DND-41 (cell line): ENCODE data around the gene SPATA17.
A peak's percentile ranks its signal among the peaks of the same experiment; 100 is the strongest.

Experiments
- ATAC-seq: fragments of 200-7000 bp; cut with Tn5 transposase; 3 replicates; pipeline ENCODE4 v1.9.1; 2021; ENCODE audit warnings: low read depth; ENCODE audit not compliant: insufficient read depth
- DNase-seq: peaks from one replicate; pipeline ENCODE4 v3.0.0-alpha.2; 2020
- H2AFZ ChIP-seq: 2 replicates; pipeline ENCODE4 v1.6.0; 2012; ENCODE audit warnings: low read depth, low read length
- H3K27ac ChIP-seq: 2 replicates; pipeline ENCODE4 v1.5.1; 2012; ENCODE audit warnings: low read length, inconsistent platforms
- H3K27me3 ChIP-seq: fragments of 200-600 bp; sonication (generic); 2 replicates; pipeline ENCODE4 v1.6.0; 2012; ENCODE audit warnings: low read length, mild to moderate bottlenecking, inconsistent platforms; ENCODE audit not compliant: insufficient read depth, poor library complexity
- H3K36me3 ChIP-seq: 2 replicates; pipeline ENCODE4 v1.5.1; 2012; ENCODE audit warnings: low read length, inconsistent platforms; ENCODE audit not compliant: insufficient read depth
- H3K4me1 ChIP-seq: 2 replicates; pipeline ENCODE4 v1.5.1; 2012; ENCODE audit warnings: mild to moderate bottlenecking, low read length; ENCODE audit not compliant: insufficient read depth
- H3K4me2 ChIP-seq: 2 replicates; pipeline ENCODE4 v1.6.0; 2012; ENCODE audit warnings: mild to moderate bottlenecking, moderate library complexity, low read length, inconsistent platforms; ENCODE audit not compliant: insufficient read depth
- H3K4me3 ChIP-seq, 2 experiments: fragments of 200-600 bp in 1 of 2; shearing (Covaris generic) in 1 of 2; 2 replicates each; pipeline ENCODE4 v1.5.1; 2012 to 2016; ENCODE audit warnings: inconsistent platforms in 2 of 2, low read length in 2 of 2, mild to moderate bottlenecking in 2 of 2, low read depth in 1 of 2, moderate library complexity in 1 of 2
- H3K79me2 ChIP-seq: 2 replicates; pipeline ENCODE4 v1.6.0; 2012; ENCODE audit warnings: low read length, inconsistent platforms; ENCODE audit not compliant: insufficient read depth
- H3K9ac ChIP-seq: 2 replicates; pipeline ENCODE4 v1.6.0; 2012; ENCODE audit warnings: low read depth, mild to moderate bottlenecking, inconsistent platforms, low read length, moderate library complexity
- H3K9me3 ChIP-seq: 2 replicates; pipeline ENCODE4 v1.5.1; 2012; ENCODE audit warnings: low read length, moderate library complexity, mild to moderate bottlenecking, inconsistent platforms; ENCODE audit not compliant: insufficient read depth, severe bottlenecking
- H4K20me1 ChIP-seq: 2 replicates; pipeline ENCODE4 v1.6.0; 2012; ENCODE audit warnings: low read length; ENCODE audit not compliant: insufficient read depth
- CTCF ChIP-seq: IDR thresholded peaks from 2 replicates; pipeline ENCODE4 v1.5.1; 2012; ENCODE audit warnings: borderline replicate concordance, low read length, moderate library complexity, mild to moderate bottlenecking; ENCODE audit not compliant: poor library complexity, severe bottlenecking; ENCODE audit errors: extremely low read depth
- EZH2 ChIP-seq: IDR thresholded peaks from 3 replicates; pipeline ENCODE4 v1.6.1; 2012; ENCODE audit warnings: borderline replicate concordance, low read depth, mild to moderate bottlenecking, moderate library complexity, low read length, inconsistent platforms; ENCODE audit not compliant: severe bottlenecking

Gene SPATA17

GRCh38 chr1:217650674-217651073, 19.5 kb downstream of the SPATA17 start:
- H3K36me3 ChIP-seq: no peaks in the 10 kb centered on the region
- DNase-seq: no peak
- H2AFZ ChIP-seq: no peak overlapping the region
- no peaks in the 10 kb centered on the region for H3K9me3 ChIP-seq
- H4K20me1 ChIP-seq: no peaks in the 10 kb centered on the region
- H3K9ac ChIP-seq: no peak overlapping the region
- H3K79me2 ChIP-seq: no peaks in the 10 kb centered on the region
- no peaks in the 10 kb centered on the region for H3K4me1 ChIP-seq
- H3K4me3 ChIP-seq: no peak overlapping the region
- TF ChIP-seq EZH2 (no peak), CTCF (no peak)
- H3K27me3 ChIP-seq: no peaks in the 10 kb centered on the region
- H3K4me2 ChIP-seq: no peak overlapping the region
- no peak for ATAC-seq
- H3K27ac ChIP-seq: no peak overlapping the region

GRCh38 chr1:217660353-217661062, 29.4 kb downstream of the SPATA17 start:
- H3K79me2 ChIP-seq: no peaks in the 10 kb centered on the region
- no peak overlapping the region for H3K27ac ChIP-seq
- H3K27me3 ChIP-seq: no peaks in the 10 kb centered on the region
- no peaks in the 10 kb centered on the region for H4K20me1 ChIP-seq
- DNase-seq: no peak
- ATAC-seq: no peak
- H3K4me1 ChIP-seq: no peaks in the 10 kb centered on the region
- no peak overlapping the region for H3K4me2 ChIP-seq
- TF ChIP-seq CTCF (peak; percentile 41), EZH2 (no peak)
- no peak overlapping the region for H3K4me3 ChIP-seq
- no peaks in the 10 kb centered on the region for H3K36me3 ChIP-seq
- no peak overlapping the region for H3K9ac ChIP-seq
- H2AFZ ChIP-seq: no peak overlapping the region
- H3K9me3 ChIP-seq: no peaks in the 10 kb centered on the region

DNA sequence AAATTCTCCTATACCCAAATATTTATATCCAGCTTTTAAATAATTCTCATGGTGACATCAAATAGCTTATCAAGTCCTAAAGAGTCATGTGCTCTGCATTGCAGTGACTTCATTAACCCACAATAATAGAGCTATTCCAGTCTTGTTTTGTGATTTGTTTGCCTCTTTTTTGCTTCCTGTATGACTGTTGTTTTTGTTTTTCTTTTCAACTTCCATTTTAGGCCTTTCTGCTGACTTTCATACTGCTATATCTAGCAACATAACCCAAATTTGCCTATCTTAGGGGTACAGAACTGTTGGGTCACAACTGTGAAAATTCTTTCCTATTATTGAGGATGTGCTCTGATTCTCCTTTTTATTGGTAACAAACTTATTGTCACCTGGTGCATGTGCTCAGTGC, 30.3 kb downstream of the SPATA17 start:
- Histone ChIP-seq H3K27me3 (no peaks in the 10 kb centered on the region), H3K79me2 (no peaks in the 10 kb centered on the region), H3K9me3 (no peaks in the 10 kb centered on the region), H3K4me1 (no peaks in the 10 kb centered on the region), H4K20me1 (no peaks in the 10 kb centered on the region), H3K4me2 (no peak overlapping the region), H3K4me3 (no peak overlapping the region), H2AFZ (no peak overlapping the region), H3K9ac (no peak overlapping the region), H3K27ac (no peak overlapping the region), H3K36me3 (no peaks in the 10 kb centered on the region)
- ATAC-seq (no peak), DNase-seq (no peak)
- no peak for TF ChIP-seq CTCF
- no peak for TF ChIP-seq EZH2
